GM21576 (cell line): ENCODE results near the gene CACNA2D3.

ENCODE experiments used
- ATAC-seq: cut with Tn5 transposase; IDR thresholded peaks from one replicate; pipeline ENCODE4 v1.9.1; 2021; ENCODE audit warnings: mild to moderate bottlenecking, moderate library complexity; ENCODE audit not compliant: unreplicated experiment

The CACNA2D3 gene

DNA sequence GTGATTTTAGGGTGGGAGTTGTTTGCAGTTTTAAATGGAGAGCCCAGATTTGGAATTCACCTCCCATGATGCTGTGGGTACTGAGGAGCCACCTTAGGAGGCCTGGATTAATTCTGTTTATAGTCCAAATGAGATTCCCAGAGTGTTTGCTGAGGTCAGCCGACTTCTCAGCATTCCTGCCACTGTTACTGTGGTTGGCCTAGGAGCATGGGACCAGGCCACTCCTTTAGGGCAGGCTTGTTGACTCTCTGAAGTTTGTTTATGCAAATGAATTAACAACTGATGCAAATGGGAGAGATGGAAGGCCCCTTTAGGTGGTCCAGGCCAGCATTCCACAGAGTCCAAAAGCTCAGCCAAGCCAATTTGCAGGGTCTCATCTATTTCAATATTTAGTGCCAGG is 46.1 kb downstream of the CACNA2D3 start:
- ATAC-seq, result no peak

DNA sequence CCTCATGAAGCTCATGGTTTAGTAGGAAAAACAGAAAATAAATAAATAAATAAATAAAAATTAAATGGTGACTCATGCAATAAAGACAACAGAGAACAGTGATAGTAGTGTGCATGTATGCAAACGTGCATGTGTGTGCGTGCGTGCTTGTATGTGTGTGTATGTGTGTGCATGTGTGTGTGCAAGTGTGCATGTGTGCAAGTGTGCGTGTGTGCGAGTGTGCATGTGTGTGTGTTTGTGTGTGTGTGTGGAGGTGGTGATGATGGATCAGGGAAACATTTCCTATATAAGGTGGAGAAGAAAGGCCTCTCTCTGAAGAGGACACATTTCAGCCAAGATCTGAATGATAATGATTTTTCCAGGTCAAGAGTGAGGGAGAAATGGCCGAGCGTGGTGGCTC is 47.2 kb downstream of the CACNA2D3 start:
- no peak for ATAC-seq

DNA sequence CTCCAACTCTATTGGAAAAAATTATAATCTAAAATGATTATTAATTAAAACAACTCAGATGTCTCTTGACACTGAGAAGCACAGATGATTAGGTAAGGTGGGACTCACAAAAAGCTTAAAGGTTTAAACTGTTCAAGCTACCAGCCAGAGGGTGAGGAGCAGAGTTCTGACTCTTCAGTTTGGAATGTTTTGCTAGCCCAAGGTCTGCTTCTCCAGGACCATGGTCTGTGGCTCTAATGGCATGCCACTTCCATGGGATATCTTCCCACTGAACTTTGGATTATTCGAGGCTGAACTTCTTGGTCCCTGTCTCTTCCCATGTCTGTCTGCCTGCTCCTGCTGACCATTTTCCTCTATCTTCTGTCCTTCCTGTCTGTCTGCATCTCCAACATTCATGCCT is 49.2 kb downstream of the CACNA2D3 start:
- ATAC-seq, result no peak

DNA sequence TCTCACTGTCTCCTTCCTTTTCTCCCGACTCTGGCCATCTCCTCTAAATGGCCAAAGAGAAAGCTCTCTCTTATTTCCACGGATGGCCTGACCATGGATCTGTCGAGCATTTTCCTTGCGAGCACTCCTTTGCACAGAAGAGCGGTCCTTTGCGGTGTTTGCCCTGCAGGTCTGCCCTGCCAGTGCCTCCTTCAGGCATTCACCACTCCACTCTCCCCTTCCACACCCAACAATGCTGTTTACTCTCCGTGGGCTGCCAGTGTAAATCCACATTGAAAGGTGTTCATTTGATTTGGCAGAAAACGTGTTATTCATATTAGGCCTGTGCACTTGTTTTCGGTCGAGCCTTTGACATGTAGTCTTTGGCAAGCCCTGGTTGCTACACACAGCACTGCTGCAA is 49.6 kb downstream of the CACNA2D3 start:
- no peak for ATAC-seq

DNA sequence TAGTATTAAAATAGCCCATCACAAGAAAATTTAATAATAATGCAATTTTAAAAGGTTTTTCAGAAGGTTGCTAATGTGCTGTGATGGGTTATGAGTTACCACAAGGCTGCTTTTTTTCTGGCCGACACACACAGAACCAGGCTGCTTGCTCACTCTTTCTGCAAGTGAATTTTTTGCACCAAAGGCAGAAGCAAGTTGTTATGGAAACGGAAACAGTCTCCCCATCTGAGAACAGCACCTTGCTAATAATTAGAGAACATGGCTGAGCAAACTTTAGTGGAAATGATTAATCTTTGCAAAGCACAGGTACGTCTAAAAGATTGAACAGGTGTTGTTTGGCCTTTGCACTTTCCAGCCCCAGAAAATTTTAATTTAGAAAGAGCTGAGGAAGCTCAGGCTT is 51.0 kb downstream of the CACNA2D3 start:
- ATAC-seq, result no peak

DNA sequence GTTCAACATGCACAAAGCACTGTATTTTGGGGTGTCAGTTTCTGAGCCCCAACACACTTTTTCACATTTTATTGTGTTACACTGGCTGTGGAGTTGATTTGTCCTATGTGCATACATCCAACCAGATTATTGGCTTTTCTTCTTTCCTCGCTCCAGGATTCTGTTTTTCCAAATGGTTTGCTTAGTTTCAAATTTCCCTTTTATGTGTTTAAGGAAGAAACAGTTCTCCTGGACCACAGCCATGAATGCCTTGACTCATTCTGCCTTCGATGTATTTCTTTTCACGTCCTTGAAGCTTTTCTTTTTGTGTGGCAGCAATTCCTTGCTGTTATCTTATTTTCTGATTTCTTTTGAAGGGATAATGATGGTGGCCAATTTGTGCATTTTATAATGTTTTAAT is 53.8 kb downstream of the CACNA2D3 start:
- ATAC-seq, result no peak

DNA sequence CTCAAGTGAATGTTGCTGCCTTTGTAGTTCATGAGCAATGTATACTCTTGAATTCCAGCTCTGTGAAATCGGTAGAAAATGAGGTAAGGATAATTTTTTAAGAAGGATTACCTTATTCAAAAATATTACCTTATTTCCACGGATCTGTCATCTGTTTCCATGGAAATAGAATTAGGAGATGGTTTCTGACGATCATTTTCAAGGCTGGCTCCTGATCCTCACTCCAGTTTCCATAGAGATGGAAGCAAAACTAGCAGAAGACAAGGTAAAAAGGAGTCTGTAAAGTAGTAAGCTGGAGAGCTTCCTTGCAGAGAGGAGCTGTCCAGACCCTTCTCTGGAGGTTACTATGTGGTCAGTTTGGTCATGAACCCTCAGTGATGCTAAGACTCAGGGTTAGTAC is 55.5 kb downstream of the CACNA2D3 start:
- no peak for ATAC-seq

DNA sequence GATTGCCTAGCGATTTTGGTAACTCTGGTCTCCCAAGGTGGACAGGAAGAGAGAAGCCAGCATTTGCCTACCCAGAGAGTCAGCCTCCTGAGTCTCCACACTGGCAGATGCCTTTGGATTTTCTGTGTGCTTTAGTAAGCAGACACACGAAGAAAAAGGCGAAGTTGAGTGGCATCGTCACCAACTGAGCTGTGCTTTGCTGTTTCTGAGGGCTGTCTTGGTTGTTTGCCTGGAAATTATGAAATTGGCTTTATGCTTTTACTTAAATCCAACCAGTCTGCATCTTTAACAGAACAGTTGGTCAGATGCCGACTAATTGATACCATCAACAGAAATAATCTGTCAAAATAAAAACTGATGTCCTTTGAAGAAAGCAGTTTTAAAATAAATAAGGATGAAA is 56.0 kb downstream of the CACNA2D3 start:
- no peak for ATAC-seq

DNA sequence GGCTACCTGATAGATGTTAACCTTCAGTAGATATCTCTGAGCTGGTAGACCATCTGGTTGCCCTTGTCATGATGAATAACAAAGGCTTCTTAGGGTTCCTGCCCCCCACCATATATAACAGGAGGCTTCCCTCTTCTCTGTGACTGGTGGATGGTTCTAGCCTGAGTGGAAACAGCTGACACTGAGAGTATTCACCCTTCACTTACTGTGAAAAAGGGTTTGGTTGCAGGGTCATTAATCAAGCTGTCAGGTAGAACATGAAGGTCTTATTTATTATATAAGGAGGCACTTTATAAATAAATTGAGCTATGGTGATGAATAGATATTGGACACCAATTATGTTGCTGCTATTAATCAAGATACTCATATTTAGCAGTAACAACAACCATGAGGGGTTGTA is 58.6 kb downstream of the CACNA2D3 start:
- ATAC-seq, result no peak

DNA sequence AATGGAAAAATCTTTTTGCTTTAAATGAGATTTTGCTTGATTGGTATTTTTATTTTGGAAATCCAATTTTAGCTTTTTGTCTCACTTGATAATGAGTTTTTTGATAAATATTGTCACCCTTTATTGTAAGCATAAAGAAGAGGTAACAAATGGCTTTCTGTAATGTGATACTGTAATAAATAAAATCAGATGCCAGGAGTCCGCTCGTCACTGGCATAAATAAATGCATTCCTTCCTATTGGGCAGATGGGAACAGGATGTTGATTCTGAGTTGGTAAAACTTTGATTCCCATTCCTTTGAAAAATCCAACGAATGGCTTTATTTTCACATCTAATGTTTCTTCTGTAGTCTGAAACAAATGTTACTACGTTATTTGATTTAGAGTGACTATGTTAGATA is 59.9 kb downstream of the CACNA2D3 start:
- no peak for ATAC-seq

DNA sequence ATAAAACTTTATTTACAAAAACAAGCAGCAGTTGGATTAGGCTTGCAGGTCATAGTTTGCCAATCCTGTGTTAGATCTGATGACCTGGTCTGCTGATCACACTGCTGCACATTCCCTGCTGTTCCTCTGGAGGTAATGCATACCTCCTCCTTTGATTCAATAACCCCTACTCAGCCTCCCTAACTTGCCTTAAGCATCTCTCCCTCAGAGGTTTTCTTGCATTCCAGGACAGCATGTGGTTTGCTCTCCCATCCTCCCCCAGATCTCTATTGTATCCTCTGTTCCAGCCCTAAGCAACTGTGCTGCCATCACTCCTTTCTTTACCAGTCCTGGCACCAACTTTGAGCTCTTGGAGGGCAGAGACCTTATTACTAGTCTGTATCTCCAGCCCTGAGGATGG is 63.4 kb downstream of the CACNA2D3 start:
- ATAC-seq, result no peak

DNA sequence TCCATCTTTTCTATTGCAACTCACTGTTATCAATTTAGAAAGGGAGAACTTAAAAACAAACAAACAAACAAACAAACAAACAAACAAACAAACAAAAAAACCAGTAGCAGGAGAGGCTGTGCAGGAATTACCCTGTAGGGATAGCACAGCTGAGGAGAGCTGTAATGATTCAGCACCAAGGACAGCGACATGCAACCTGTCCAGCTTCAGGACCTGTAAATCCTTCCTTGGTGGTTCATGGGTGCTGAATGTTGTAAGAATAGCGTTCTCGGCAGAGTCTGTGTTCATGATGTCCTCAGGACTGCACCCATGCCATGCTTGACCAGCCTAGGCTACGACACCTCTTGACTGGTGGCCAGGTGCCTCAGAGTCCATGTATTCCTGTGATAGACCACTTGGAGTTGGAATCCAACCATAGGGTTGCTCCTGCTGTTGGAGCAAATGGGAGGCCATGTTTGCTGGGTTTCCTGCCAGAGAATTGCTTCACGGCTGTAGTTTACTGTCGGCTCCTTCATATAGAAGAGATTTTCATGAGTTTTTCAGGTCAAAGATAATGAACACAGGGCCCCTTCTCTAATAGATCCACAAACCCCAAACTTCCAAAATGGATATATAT is 65.9 kb downstream of the CACNA2D3 start:
- ATAC-seq, result no peak

DNA sequence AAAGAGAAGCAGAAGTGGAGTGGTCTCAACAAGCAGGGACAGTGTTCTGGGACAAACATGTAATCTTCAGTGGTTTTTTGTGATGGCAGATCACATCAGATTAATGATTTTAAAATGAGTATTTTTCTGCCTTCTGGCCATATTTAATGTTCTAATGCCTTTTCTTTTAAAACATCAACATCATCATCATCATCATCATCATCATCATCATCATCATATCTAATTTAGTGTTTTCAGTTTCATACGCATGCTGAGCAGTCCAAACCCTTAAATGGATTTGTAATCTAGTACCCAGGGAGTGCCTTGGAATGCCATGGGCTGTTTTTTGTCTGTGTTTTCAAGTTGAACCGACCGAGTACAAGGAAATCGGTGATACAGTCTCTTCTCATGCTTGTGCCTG is 68.9 kb downstream of the CACNA2D3 start:
- no peak for ATAC-seq

DNA sequence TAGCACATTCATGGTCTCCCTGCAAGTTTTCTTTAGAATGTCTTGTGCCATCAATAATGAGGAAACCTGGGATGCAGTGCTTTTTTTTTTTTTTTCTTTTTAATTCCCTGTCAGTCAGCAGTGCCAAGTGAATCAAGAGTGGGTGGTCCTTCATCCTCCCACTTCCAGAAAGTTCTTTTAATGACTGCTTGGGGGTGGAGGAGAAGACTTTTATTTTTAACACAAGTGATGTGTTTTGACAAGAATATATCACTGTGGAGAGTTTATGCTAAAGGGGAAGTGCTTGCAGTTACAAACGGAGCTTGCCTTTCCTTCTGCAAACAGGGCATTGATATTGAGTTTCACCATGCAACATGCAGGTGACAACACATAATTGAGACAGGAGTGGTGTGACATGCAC is 69.7 kb downstream of the CACNA2D3 start:
- no peak for ATAC-seq

DNA sequence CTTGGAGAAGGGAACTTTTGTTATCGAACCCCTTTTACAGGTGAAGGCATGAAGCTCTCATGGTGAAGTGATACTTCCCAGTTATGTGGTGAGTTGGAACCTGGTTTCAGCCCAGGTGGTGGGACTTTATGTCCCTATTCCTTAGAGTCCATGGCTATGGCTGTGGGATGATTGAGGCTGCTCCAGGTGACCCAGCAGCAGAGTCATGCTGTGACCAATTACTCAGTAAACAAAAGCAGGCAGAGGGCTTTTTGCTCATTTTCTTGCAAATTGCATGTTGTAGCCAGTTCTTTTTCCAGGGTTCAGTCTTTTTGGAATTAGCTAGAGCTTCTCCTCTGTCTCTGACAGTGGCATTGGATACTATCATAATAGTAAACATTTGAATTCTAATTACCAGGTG is 70.7 kb downstream of the CACNA2D3 start:
- ATAC-seq, result no peak

DNA sequence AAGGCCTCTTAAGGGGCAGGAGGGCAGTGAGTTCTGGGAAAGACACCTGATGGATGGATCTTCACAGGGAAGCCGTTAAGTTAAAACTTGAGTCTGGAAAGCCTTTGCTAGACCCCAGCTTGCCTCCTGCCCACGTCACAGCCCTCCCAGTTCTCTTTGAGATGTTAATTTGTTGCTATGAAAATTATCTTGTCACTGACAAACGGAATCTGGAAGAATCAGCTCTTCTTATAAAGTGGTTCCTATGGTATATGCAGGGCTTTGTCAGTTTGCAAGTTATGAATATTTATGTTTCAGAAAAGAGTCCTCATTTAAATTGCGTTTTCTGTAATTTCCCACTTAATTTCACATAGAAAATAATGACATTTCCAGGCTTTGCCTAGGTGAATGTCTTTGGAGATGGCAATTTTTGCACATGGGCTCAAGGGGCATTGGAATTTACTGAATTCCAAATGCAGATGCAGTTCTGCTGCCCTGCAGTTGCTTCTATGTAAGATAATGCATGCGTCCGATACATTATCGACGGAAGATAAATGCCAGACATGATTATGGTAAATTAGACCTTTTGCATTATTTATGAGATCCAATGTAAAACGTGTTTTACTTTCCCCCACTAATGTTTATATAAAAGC is 74.1 kb downstream of the CACNA2D3 start:
- no peak for ATAC-seq

DNA sequence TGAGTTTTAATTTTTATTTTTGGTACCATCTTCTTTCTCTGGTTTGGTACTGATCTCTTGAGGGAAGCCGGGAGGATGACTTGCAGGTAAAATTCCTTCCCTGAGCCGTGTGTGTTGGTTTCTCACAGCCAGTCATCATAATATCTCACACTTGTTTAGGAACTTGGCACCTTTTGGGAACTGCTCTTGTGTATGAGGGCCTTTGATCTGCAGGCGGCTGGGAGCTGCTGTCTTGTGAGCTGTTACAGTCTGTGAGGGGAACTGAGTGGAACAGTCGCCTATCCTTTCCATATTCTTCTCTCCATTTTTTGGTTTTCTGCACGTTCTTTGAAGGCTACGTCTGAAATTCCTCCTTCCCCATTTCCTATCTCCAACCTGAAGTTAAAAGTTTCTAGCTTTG is 75.2 kb downstream of the CACNA2D3 start:
- ATAC-seq, result no peak

DNA sequence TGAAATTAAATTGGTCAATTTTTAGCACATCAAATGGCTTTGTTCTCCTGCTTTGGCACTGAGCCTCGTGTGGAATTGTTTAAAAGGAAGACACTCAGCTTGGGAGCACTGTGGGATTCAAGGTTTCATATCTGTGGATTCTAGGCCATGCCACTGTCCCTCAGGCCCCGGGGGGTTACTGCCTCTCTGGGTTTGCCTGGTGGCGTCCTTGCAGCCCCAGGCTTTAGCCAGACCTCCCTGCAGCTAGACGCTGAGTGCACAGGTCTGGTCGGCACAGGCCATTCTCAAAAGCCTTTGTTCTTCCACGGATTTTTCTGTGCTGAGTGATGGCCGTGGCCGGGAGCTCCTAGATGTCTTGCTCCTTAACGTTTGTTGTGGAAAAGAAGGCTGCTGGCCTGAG is 76.2 kb downstream of the CACNA2D3 start:
- no peak for ATAC-seq

DNA sequence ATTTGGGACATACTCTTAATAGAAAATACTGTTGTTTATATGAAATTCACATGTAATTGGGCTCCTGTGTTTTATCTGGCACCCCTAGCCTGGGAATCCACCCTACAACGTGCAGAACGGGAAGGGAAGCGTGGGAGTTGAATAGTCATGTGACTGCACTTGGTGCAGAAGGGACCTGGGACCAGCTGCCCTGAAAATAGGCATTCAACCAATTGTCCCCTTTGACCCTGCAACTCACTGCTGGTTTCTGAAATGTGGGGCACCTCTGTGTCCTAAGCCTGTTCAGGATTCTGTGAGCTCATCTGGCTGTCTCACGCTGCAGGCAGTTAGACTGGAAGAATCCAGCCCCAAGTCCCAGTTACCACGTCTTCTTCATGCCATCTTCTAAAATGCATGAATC is 79.7 kb downstream of the CACNA2D3 start:
- no peak for ATAC-seq

DNA sequence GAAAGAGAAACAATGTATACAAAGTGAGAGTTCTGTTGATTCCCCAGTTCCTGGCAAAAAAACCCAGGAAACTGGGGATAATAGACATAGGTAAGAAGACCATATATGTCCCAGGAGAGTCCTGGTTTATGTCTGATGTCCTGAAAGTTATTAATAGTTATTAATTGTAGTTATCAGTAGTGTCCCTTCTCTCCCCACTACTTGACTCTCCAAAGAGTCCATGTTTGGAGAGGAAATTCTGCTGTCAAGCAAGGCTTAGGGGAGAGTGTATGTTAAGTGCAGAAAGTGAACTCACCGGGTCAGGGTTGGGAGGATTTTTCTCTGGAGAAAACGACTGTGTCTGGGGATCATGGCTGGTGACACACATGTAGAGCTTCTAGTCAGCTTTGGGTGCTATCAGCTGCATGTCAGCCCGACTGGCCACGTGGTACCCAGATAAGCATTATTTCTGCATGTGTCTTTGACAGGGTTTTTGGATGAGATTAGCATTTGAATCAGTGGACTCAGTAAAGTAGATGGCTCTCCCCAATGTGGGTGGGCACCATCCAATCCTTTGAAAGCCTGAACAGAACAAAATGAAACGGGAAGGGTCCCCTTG is 80.4 kb downstream of the CACNA2D3 start:
- ATAC-seq, result no peak

DNA sequence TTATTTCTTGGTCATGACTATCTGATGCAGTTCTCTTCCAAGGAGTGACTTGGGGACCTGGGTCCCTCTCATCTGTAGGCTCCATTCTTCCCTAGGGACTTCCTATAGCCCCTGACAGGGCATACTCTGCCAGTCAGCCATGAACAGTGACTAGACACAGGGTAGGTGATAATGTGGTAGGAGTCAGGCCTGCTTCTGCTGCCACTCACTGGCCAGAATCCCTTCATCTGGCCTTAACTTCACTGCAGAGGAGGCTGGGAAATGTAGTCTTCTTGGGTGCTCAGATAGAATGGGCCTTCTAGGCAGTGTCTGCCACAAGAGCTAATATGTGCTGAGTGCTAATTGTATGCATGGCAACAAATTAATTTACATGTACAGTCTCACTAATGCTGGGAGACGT is 84.5 kb downstream of the CACNA2D3 start:
- no peak for ATAC-seq

DNA sequence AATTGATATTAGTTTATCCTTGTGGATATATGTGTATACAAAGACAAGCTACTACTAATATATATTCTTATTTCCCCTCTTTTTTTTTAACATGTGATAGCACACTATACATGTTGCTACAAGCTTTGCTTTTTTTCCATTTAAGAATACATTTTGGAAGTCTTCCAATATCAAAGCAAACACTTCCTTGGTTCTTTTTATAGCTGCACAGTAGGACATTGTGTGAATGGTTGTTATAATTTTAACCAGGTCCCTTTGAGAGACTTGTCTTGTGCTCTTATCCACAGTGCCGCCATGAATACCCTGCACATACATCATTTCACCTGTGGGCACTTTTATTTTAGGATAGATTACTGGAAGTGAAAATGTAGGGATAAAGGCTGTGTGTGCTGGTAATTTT is 88.7 kb downstream of the CACNA2D3 start:
- ATAC-seq, result no peak

DNA sequence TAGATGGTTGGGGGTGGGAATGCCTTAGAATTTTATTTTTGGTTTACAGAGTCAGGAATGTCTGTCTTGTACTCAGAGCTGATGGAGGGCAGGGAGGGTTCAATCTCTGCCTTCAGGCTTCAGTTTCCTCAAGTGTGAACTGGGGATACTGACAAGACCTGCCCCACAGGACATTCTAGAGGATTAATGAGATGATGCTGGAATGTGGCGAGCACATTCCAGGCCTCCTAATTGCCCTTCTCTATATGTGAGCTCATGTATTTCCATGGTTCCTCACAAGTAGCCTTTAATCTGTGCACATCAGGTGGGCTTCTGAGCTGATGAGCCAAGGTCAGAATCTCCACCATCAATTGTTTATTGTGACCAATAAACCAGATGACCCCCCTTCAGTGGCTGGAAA is 90.4 kb downstream of the CACNA2D3 start:
- no peak for ATAC-seq
